BLaER1 treated with 17β-estradiol and CSF1 and Interleukin-3, amounts not matched to agents 10 nM and 100 nM (cell line): ENCODE results near the gene DCTD.

Source experiments
- H3K27ac ChIP-seq, 11 experiments: shearing (Covaris generic); formaldehyde crosslinking; 2 replicates each; pipeline ENCODE4 v1.8.1; 2022
- H3K27me3 ChIP-seq, 11 experiments: shearing (Covaris generic); formaldehyde crosslinking; 2 replicates each; pipeline ENCODE4 v1.8.1; 2022
- H3K36me3 ChIP-seq, 11 experiments: shearing (Covaris generic); formaldehyde crosslinking; 2 replicates each; pipeline ENCODE4 v1.8.1; 2022
- H3K4me1 ChIP-seq, 10 experiments: shearing (Covaris generic); formaldehyde crosslinking; 2 replicates each; pipeline ENCODE4 v1.8.1; 2022
- H3K4me2 ChIP-seq, 11 experiments: shearing (Covaris generic); formaldehyde crosslinking; 2 replicates each; pipeline ENCODE4 v1.8.1; 2022
- H3K4me3 ChIP-seq, 10 experiments: shearing (Covaris generic); formaldehyde crosslinking; 2 replicates each; pipeline ENCODE4 v1.8.1; 2022
- H3K9ac ChIP-seq, 11 experiments: shearing (Covaris generic); formaldehyde crosslinking; 2 replicates each; pipeline ENCODE4 v1.8.1; 2022
- H3K9me3 ChIP-seq, 11 experiments: shearing (Covaris generic); formaldehyde crosslinking; replicated peaks in 1 of 11; 2 replicates each; pipeline ENCODE4 v1.8.1; 2022
- H4K20me1 ChIP-seq, 11 experiments: shearing (Covaris generic); formaldehyde crosslinking; 2 replicates each; pipeline ENCODE4 v1.8.1; 2022
- Cebpa-rat ChIP-seq, 11 experiments: shearing (Covaris generic); IDR thresholded peaks; 2 replicates each; pipeline ENCODE4 v1.8.1; 2022

DCTD gene

GRCh38 chr4:182853731-182854330 lies 63.4 kb downstream of the DCTD start:
- TF ChIP-seq Cebpa-rat (IDR thresholded peaks at IDR 0.05): no peak
- no peak overlapping the region for H3K4me2 ChIP-seq
- no peak overlapping the region for H3K27ac ChIP-seq
- H3K9ac ChIP-seq: no peak overlapping the region
- H3K4me1 ChIP-seq: peaks cover 0 to 43% (median 39%) of the 10 kb centered on the region in 10 experiments; a peak in 17 of 20 replicates
- peaks cover 0 to 31% (median 0%) of the 10 kb centered on the region in 11 experiments; a peak in 9 of 22 replicates for H3K27me3 ChIP-seq
- no peaks in the 10 kb centered on the region for H3K36me3 ChIP-seq
- no peak overlapping the region for H3K4me3 ChIP-seq
- no peaks in the 10 kb centered on the region for H4K20me1 ChIP-seq
- peaks cover 9 to 18% (median 16%) of the 10 kb centered on the region in 11 experiments; a peak in 18 of 22 replicates for H3K9me3 ChIP-seq

GRCh38 chr4:182848685-182849084 lies 68.5 kb downstream of the DCTD start:
- Histone ChIP-seq H3K4me1 (peaks cover 0 to 49% (median 30%) of the 10 kb centered on the region in 10 experiments; a peak in 17 of 20 replicates), H3K27me3 (peaks cover 0 to 19% (median 0%) of the 10 kb centered on the region in 11 experiments; a peak in 8 of 22 replicates), H4K20me1 (no peaks in the 10 kb centered on the region), H3K4me3 (no peak overlapping the region), H3K36me3 (no peaks in the 10 kb centered on the region), H3K9ac (no peak overlapping the region), H3K4me2 (peak overlapping the region in 4 of 11 experiments; percentile 2 to 80 (median 76); a peak in 4 of 22 replicates), H3K9me3 (peaks cover 8 to 13% (median 12%) of the 10 kb centered on the region in 11 experiments; a peak in 18 of 22 replicates), H3K27ac (no peak overlapping the region)
- no peak for TF ChIP-seq Cebpa-rat (IDR thresholded peaks at IDR 0.05)

- Histone ChIP-seq H3K4me1 (peaks cover 0 to 49% (median 30%) of the 10 kb centered on the region in 10 experiments; a peak in 17 of 20 replicates), H4K20me1 (no peaks in the 10 kb centered on the region), H3K36me3 (no peaks in the 10 kb centered on the region), H3K27ac (no peak overlapping the region), H3K4me2 (no peak overlapping the region), H3K4me3 (no peak overlapping the region), H3K9ac (no peak overlapping the region), H3K9me3 (peaks cover 0 to 4% (median 3%) of the 10 kb centered on the region in 11 experiments; a peak in 15 of 22 replicates), H3K27me3 (peaks cover 0 to 19% (median 0%) of the 10 kb centered on the region in 11 experiments; a peak in 8 of 22 replicates)
- TF ChIP-seq Cebpa-rat (IDR thresholded peaks at IDR 0.05): no peak
Observed at GRCh38 chr4:182847576-182848450, 69.4 kb downstream of the DCTD start.

GRCh38 chr4:182846036-182846435 lies 71.2 kb downstream of the DCTD start:
- Histone ChIP-seq H4K20me1 (no peaks in the 10 kb centered on the region), H3K27me3 (peaks cover 0 to 13% (median 0%) of the 10 kb centered on the region in 11 experiments; a peak in 8 of 22 replicates), H3K9me3 (no peaks in the 10 kb centered on the region), H3K4me3 (no peak overlapping the region), H3K36me3 (no peaks in the 10 kb centered on the region), H3K9ac (no peak overlapping the region), H3K4me1 (peaks cover 0 to 43% (median 23%) of the 10 kb centered on the region in 10 experiments; a peak in 17 of 20 replicates), H3K27ac (no peak overlapping the region), H3K4me2 (peak overlapping the region in 1 of 11 experiments; percentile 40; a peak in 1 of 22 replicates)
- TF ChIP-seq Cebpa-rat (IDR thresholded peaks at IDR 0.05): no peak

- Histone ChIP-seq H3K4me1 (peaks cover 0 to 38% (median 19%) of the 10 kb centered on the region in 10 experiments; a peak in 17 of 20 replicates), H3K9ac (no peak overlapping the region), H3K27me3 (peaks cover 0 to 8% (median 0%) of the 10 kb centered on the region in 11 experiments; a peak in 8 of 22 replicates), H3K4me2 (no peak overlapping the region), H3K9me3 (no peaks in the 10 kb centered on the region), H4K20me1 (no peaks in the 10 kb centered on the region), H3K27ac (no peak overlapping the region), H3K4me3 (no peak overlapping the region), H3K36me3 (no peaks in the 10 kb centered on the region)
- no peak for TF ChIP-seq Cebpa-rat (IDR thresholded peaks at IDR 0.05)
Observed at GRCh38 chr4:182845618-182846017, 71.6 kb downstream of the DCTD start.

GRCh38 chr4:182843808-182844325 lies 73.3 kb downstream of the DCTD start:
- Histone ChIP-seq H3K4me3 (no peak overlapping the region), H4K20me1 (no peaks in the 10 kb centered on the region), H3K9me3 (no peaks in the 10 kb centered on the region), H3K4me2 (peak overlapping the region in 7 of 11 experiments; percentile 6 to 38 (median 24); a peak in 8 of 22 replicates), H3K27ac (no peak overlapping the region), H3K9ac (no peak overlapping the region), H3K36me3 (no peaks in the 10 kb centered on the region), H3K4me1 (peaks cover 0 to 21% (median 6%) of the 10 kb centered on the region in 10 experiments; a peak in 8 of 20 replicates), H3K27me3 (no peaks in the 10 kb centered on the region)
- TF ChIP-seq Cebpa-rat (IDR thresholded peaks at IDR 0.05): no peak

- Histone ChIP-seq H3K4me2 (no peak overlapping the region), H3K27me3 (no peaks in the 10 kb centered on the region)
- no peak for TF ChIP-seq Cebpa-rat (IDR thresholded peaks at IDR 0.05)
Observed at GRCh38 chr4:182842759-182843390, 74.3 kb downstream of the DCTD start.

GRCh38 chr4:182842104-182842600 lies 75.0 kb downstream of the DCTD start:
- Histone ChIP-seq H3K27ac (no peak overlapping the region), H3K4me2 (no peak overlapping the region), H3K9ac (no peak overlapping the region), H3K4me3 (no peak overlapping the region), H4K20me1 (no peaks in the 10 kb centered on the region), H3K9me3 (no peaks in the 10 kb centered on the region), H3K4me1 (peaks cover 0 to 19% (median 5%) of the 10 kb centered on the region in 10 experiments; a peak in 8 of 20 replicates), H3K36me3 (no peaks in the 10 kb centered on the region), H3K27me3 (no peaks in the 10 kb centered on the region)
- no peak for TF ChIP-seq Cebpa-rat (IDR thresholded peaks at IDR 0.05)

More at GRCh38 chr4:182842759-182843390, 74.3 kb downstream of the DCTD start:
- H4K20me1 ChIP-seq: no peaks in the 10 kb centered on the region
- H3K36me3 ChIP-seq: no peaks in the 10 kb centered on the region
- H3K4me3 ChIP-seq: no peak overlapping the region
- no peak overlapping the region for H3K27ac ChIP-seq
- peaks cover 0 to 21% (median 6%) of the 10 kb centered on the region in 10 experiments; a peak in 8 of 20 replicates for H3K4me1 ChIP-seq
- no peak overlapping the region for H3K9ac ChIP-seq
- no peaks in the 10 kb centered on the region for H3K9me3 ChIP-seq
